Measurements from ENCODE around the gene KLHDC4.

DNA sequence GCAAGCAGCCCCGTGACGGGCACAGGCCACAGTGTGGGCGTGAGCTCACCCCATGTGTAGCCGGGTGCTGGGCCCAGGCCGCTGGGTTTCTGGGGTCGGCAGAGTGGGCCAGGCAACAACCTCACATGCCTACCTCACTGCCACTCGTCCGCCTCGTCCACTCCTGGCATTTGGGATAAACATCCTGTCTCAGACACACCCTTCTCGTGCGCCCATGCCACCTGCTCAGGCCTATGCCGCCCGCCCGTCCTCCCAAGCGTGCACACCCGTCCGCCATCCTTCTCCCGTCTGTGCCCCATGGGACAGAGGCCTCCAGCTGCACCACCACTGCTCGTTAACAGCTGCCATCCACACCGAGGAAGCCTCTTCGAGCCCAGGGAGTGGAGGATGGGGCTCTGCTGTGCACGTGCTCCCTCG lies 64.3 kb downstream of the KLHDC4 start:
- TF ChIP-seq, protein P1, sequence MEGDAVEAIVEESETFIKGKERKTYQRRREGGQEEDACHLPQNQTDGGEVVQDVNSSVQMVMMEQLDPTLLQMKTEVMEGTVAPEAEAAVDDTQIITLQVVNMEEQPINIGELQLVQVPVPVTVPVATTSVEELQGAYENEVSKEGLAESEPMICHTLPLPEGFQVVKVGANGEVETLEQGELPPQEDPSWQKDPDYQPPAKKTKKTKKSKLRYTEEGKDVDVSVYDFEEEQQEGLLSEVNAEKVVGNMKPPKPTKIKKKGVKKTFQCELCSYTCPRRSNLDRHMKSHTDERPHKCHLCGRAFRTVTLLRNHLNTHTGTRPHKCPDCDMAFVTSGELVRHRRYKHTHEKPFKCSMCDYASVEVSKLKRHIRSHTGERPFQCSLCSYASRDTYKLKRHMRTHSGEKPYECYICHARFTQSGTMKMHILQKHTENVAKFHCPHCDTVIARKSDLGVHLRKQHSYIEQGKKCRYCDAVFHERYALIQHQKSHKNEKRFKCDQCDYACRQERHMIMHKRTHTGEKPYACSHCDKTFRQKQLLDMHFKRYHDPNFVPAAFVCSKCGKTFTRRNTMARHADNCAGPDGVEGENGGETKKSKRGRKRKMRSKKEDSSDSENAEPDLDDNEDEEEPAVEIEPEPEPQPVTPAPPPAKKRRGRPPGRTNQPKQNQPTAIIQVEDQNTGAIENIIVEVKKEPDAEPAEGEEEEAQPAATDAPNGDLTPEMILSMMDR (IDR thresholded peaks at IDR 0.05; ENCODE audit: low read length) = no peak
- no peak for TF ChIP-seq EZH2 (optimal IDR thresholded peaks at IDR 0.05; ENCODE audit: low read depth, low read length)

Measured in MM.1S (cell line).